ENCODE measurements around the gene MTF1. TPM values are rescaled to one million over a fixed set of nuclear protein-coding genes. Genes with fewer than 3 reads are reported as not detected.

The MTF1 gene
- total RNA-seq, 1 donor from 2014 or later = 31.7 TPM

GRCh38 chr1:37828410-37829074 lies 30.9 kb downstream of the MTF1 start:
- DNase-seq (ENCODE audit: low spot score) = no peak

GRCh38 chr1:37825506-37825905 lies 33.9 kb downstream of the MTF1 start:
- DNase-seq (ENCODE audit: low spot score) = no peak

GRCh38 chr1:37824001-37824400 lies 35.4 kb downstream of the MTF1 start:
- no peak for DNase-seq (ENCODE audit: low spot score)

GRCh38 chr1:37822906-37823815 lies 36.2 kb downstream of the MTF1 start:
- DNase-seq (ENCODE audit: low spot score) = no peak

- no peak for DNase-seq (ENCODE audit: low spot score)
These were observed 37.9 kb downstream of the MTF1 start for GRCh38 chr1:37821481-37821880.

GRCh38 chr1:37817481-37817880 lies 41.9 kb downstream of the MTF1 start:
- no peak for DNase-seq (ENCODE audit: low spot score)

GRCh38 chr1:37814252-37814651 lies 45.1 kb downstream of the MTF1 start:
- DNase-seq (ENCODE audit: low spot score) = no peak

GRCh38 chr1:37813529-37814145 lies 45.8 kb downstream of the MTF1 start:
- no peak for DNase-seq (ENCODE audit: low spot score)

GRCh38 chr1:37811027-37811655 lies 48.3 kb downstream of the MTF1 start:
- DNase-seq (ENCODE audit: low spot score) = no peak

GRCh38 chr1:37809942-37810341 lies 49.5 kb downstream of the MTF1 start:
- no peak for DNase-seq (ENCODE audit: low spot score)

GRCh38 chr1:37808369-37809319 lies 50.7 kb downstream of the MTF1 start:
- peak; percentile 63 for DNase-seq (ENCODE audit: low spot score)

- DNase-seq (ENCODE audit: low spot score) = peak; percentile 95
These were observed 51.6 kb downstream of the MTF1 start, which contains the start of the genes C1orf122 and YRDC for GRCh38 chr1:37807555-37808368. C1orf122 (plus strand) TSS chr1:37807790; CDS start chr1:37808405, 615 bp downstream. YRDC (minus strand) TSS chr1:37808208; CDS start chr1:37808180, 28 bp downstream.

GRCh38 chr1:37807220-37807554 lies 52.2 kb downstream of the MTF1 start:
- DNase-seq (ENCODE audit: low spot score) = no peak

GRCh38 chr1:37802439-37802838 lies 57.0 kb downstream of the MTF1 start:
- DNase-seq (ENCODE audit: low spot score) = no peak

GRCh38 chr1:37797750-37798345 lies 61.5 kb downstream of the MTF1 start:
- no peak for DNase-seq (ENCODE audit: low spot score)

- peak; percentile 65 for DNase-seq (ENCODE audit: low spot score)
These were observed 63.9 kb downstream of the MTF1 start for GRCh38 chr1:37795340-37796125.

GRCh38 chr1:37794372-37795339 lies 64.7 kb downstream of the MTF1 start:
- DNase-seq (ENCODE audit: low spot score) = no peak
